ENCODE measurements around the gene MAP2K7.

The MAP2K7 gene

GRCh38 chr19:7874897-7875273, 28.8 kb upstream of the MAP2K7 start:
- no peak for TF ChIP-seq CTCF (conservative IDR thresholded peaks at IDR 0.05)
- H3K27ac ChIP-seq: peak overlapping the region; percentile 79

- no peak overlapping the region for H3K27ac ChIP-seq
- TF ChIP-seq CTCF (conservative IDR thresholded peaks at IDR 0.05): no peak
These were observed 26.3 kb upstream of the MAP2K7 start for GRCh38 chr19:7877249-7877836.

GRCh38 chr19:7879111-7879807, 24.4 kb upstream of the MAP2K7 start:
- no peak overlapping the region for H3K27ac ChIP-seq
- TF ChIP-seq CTCF (conservative IDR thresholded peaks at IDR 0.05): no peak

- H3K27ac ChIP-seq: no peak overlapping the region
These were observed 23.8 kb upstream of the MAP2K7 start for GRCh38 chr19:7879836-7880235.

GRCh38 chr19:7881910-7882309, 21.8 kb upstream of the MAP2K7 start:
- no peak overlapping the region for H3K27ac ChIP-seq
- TF ChIP-seq CTCF (conservative IDR thresholded peaks at IDR 0.05): no peak

More at GRCh38 chr19:7879836-7880235, 23.8 kb upstream of the MAP2K7 start:
- TF ChIP-seq CTCF (conservative IDR thresholded peaks at IDR 0.05): no peak

- H3K27ac ChIP-seq: no peak overlapping the region
- no peak for TF ChIP-seq CTCF (conservative IDR thresholded peaks at IDR 0.05)
These were observed 20.6 kb upstream of the MAP2K7 start for GRCh38 chr19:7883105-7883504.

GRCh38 chr19:7883796-7884570, 19.7 kb upstream of the MAP2K7 start:
- no peak for TF ChIP-seq CTCF (conservative IDR thresholded peaks at IDR 0.05)
- no peak overlapping the region for H3K27ac ChIP-seq

Data from VCaP (cell line).